Peyer's patch (tissue), 4 donors: Measurements from ENCODE around the gene CCDC107. TPM values are rescaled to one million over a fixed set of nuclear protein-coding genes. Genes with fewer than 3 reads are reported as not detected.
"Not testable (repeated sequence)": the region's sequence is repeated elsewhere in the genome, so short reads cannot be mapped to it uniquely, and the experiment has no call there.

ENCODE experiments used
- DNase-seq, 3 donors: peaks; one replicate each; pipeline ENCODE4 v3.0.0-alpha.2; 2017 to 2019
- H3K27ac ChIP-seq, 4 donors: fragments of 200-600 bp; sonication (generic); one replicate each; pipeline ENCODE4 v1.5.1; 2016 to 2019
- H3K27me3 ChIP-seq, 2 donors: fragments of 200-600 bp; sonication (generic); one replicate each; pipeline ENCODE4 v1.5.1; 2019
- H3K36me3 ChIP-seq, 3 donors: fragments of 200-600 bp; sonication (generic); one replicate each; pipeline ENCODE4 v1.5.1; 2016 to 2019
- H3K4me1 ChIP-seq, 4 donors: fragments of 200-600 bp; sonication (generic); one replicate each; pipeline ENCODE4 v1.5.1; 2016 to 2019
- H3K4me3 ChIP-seq, 4 donors: fragments of 200-600 bp; sonication (generic); 1 replicate in 3 of 4; 2 replicates in 1 of 4; pipeline ENCODE4 v1.5.1; 2016 to 2019; ENCODE audit warnings: mild to moderate bottlenecking in 1 of 4
- H3K9me3 ChIP-seq, 4 donors: fragments of 200-600 bp; sonication (generic); one replicate each; pipeline ENCODE4 v1.5.1; 2016 to 2019; ENCODE audit warnings: mild to moderate bottlenecking in 1 of 4
- POLR2A ChIP-seq, 2 donors: fragments of 450-650 bp; IDR thresholded peaks; one replicate each; pipeline ENCODE4 v1.5.1; 2017; ENCODE audit warnings: antibody characterized with exemption in 2 of 2, mild to moderate bottlenecking in 2 of 2, moderate library complexity in 2 of 2
- total RNA-seq, 4 donors: library from RNA; depleted of rRNA; stranded (reverse); fragments of >200 nt; gene quantifications; one replicate each; pipeline ENCODE4 v1.1.0, GENCODE V29; 2016
- TF ChIP-seq, protein P1 (sequence below), 6 experiments: fragments of 450-650 bp in 4 of 6; fragments of 200-600 bp in 2 of 6; sonication (generic) in 1 of 6; IDR thresholded peaks; one replicate each; pipeline ENCODE4 v1.5.1; 2017 to 2019; ENCODE audit warnings: antibody characterized with exemption in 6 of 6, mild to moderate bottlenecking in 3 of 6, moderate library complexity in 1 of 6

CCDC107 gene
- total RNA-seq, 4 donors from 2014 or later = 14.0 to 21.9 (median 20.2) TPM

DNA sequence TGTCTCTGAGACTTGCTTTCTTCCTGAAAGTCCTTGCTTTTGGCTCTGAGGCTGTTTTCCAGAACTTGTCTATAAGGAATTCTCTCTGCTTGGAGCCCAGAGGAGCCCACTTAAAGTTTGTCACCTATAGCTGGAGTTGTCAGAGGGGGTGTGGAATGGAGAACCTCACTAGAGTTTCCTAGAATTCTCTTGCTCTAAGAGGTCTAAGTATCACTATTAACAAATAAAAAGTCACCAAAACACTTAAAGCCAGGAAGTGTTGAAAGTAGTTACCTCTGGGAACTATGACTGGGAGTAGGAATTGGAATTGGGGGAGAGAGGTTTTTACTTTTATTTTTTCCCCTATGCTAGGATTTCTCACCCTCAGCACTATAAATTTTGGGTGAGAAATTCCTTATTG is 22.4 kb upstream of the CCDC107 start:
- H3K36me3 ChIP-seq = no peaks in the 10 kb centered on the region
- no peaks in the 10 kb centered on the region for H3K9me3 ChIP-seq
- DNase-seq = no peak
- H3K27me3 ChIP-seq = no peaks in the 10 kb centered on the region
- peak overlapping the region; percentile 14 to 75 (median 40) for H3K27ac ChIP-seq
- no peak overlapping the region for H3K4me3 ChIP-seq
- H3K4me1 ChIP-seq = peaks cover 0 to 21% (median 2%) of the 10 kb centered on the region in 4 donors
- TF ChIP-seq, protein P1, sequence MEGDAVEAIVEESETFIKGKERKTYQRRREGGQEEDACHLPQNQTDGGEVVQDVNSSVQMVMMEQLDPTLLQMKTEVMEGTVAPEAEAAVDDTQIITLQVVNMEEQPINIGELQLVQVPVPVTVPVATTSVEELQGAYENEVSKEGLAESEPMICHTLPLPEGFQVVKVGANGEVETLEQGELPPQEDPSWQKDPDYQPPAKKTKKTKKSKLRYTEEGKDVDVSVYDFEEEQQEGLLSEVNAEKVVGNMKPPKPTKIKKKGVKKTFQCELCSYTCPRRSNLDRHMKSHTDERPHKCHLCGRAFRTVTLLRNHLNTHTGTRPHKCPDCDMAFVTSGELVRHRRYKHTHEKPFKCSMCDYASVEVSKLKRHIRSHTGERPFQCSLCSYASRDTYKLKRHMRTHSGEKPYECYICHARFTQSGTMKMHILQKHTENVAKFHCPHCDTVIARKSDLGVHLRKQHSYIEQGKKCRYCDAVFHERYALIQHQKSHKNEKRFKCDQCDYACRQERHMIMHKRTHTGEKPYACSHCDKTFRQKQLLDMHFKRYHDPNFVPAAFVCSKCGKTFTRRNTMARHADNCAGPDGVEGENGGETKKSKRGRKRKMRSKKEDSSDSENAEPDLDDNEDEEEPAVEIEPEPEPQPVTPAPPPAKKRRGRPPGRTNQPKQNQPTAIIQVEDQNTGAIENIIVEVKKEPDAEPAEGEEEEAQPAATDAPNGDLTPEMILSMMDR (IDR thresholded peaks at IDR 0.05) = no peak
- no peak for TF ChIP-seq POLR2A (IDR thresholded peaks at IDR 0.05)

DNA sequence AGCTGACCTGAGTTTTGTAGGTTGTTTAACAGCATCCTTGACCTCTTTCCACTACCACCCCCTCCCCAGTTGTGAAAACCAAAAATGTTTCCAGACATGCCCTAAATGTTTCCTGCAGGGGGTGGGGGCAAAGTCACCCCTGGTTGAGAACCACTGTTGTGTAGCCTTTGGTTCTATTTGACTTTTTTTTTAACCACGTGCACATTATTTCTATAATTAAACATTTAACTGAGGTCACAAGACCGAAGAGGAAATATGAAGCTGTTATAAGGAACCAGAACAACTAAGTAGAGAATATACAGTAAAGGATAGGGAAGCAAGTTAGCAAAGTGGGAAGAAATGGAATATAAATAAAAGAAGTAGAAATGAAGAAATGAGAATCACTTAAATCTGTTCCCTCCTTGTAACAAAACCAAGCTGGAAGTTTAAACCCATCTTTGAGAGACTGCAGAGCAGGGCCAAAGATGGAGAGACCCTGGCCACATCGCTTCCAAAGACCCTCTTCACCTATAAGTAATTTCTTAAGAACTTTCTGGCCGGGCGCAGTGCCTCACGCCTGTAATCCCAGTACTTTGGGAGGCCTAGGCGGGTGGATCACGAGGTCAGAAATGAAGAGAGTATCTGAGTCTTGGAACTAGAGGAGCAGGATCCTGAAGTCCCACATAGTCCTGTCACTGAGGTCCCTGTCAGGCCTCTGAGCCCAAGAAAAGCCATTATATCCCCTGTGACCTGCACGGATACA is 21.8 kb upstream of the CCDC107 start:
- TF ChIP-seq, protein P1 (IDR thresholded peaks at IDR 0.05) = no peak
- TF ChIP-seq POLR2A (IDR thresholded peaks at IDR 0.05) = no peak
- Histone ChIP-seq H3K4me3 (no peak overlapping the region), H3K36me3 (no peaks in the 10 kb centered on the region), H3K27ac (peak overlapping the region; percentile 14 to 75 (median 40)), H3K4me1 (peaks cover 0 to 21% (median 2%) of the 10 kb centered on the region in 4 donors), H3K9me3 (no peaks in the 10 kb centered on the region), H3K27me3 (no peaks in the 10 kb centered on the region)
- peak in 2 of 3 donors; percentile 70 for DNase-seq

DNA sequence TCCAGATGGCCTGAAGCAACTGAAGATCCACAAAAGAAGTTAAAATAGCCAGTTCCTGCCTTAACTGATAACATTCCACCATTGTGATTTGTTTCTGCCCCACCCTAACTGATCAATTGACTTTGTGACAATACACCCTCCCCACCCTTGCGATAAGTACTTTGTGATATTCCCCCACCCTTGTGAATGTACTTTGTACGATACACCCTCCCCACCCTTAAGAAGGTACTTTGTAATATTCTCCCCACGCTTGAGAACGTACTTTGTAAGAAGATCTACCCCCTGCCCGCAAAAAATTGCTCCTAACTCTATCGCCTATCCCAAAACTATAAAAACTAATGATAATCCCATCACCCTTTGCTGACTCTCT is 21.2 kb upstream of the CCDC107 start:
- H3K27ac ChIP-seq = peak overlapping the region in 1 of 4 donors; percentile 75
- not testable (repeated sequence) for DNase-seq, H3K4me3 ChIP-seq

DNA sequence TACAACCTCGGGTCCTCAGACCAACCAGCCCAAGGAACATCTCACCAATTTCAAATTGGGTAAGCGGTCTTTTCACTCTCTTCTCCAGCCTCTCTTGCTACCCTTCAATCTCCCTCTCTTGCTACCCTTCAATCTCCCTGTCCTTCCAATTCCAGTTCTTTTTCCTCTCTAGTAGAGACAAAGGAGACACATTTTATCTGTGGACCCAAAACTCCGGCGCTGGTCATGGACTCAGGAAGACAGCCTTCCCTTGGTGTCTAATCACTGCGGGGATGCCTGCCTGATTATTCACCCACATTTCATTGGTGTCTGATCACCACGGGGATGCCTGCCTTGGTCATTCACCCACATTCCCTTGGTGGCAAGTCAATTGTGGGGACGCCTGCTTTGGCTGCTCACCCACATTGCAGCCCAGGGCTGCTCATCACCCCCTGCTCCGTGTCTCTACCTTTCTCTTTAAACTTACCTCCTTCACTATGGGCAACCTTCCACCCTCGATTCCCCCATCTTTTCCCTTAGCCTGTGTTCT is 20.6 kb upstream of the CCDC107 start:
- peak in 1 of 3 donors; percentile 26 for DNase-seq
- peak overlapping the region in 1 of 4 donors; percentile 38 for H3K27ac ChIP-seq
- peaks cover 0 to 21% (median 2%) of the 10 kb centered on the region in 4 donors for H3K4me1 ChIP-seq
- not testable (repeated sequence) for H3K9me3 ChIP-seq, H3K27me3 ChIP-seq, H3K4me3 ChIP-seq, H3K36me3 ChIP-seq

More for the DNA sequence above, 21.2 kb upstream of the CCDC107 start:
- H3K9me3 ChIP-seq, H3K36me3 ChIP-seq, H3K27me3 ChIP-seq: not testable (repeated sequence)
- peaks cover 0 to 21% (median 2%) of the 10 kb centered on the region in 4 donors for H3K4me1 ChIP-seq

DNA sequence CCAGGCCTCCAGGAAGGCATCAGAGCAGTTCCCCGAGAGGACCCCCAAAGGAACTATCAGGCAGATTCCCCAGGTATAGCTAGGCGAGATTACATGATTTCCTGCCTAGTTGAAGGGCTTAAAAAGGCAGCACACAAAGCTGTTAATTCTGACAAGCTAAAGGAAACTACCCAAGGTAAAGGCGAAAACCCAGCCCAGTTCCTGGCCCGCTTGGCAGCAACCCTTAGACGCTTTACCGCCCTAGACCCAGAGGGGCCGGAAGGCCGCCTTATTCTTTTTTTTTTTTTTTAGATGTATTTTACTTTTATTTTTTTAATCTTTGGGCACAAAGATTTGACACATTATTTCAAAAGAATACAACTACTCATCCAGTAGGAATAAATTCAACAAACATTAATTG is 19.3 kb upstream of the CCDC107 start:
- H3K4me1 ChIP-seq = peaks cover 0 to 21% (median 2%) of the 10 kb centered on the region in 4 donors
- H3K27me3 ChIP-seq, H3K4me3 ChIP-seq, H3K9me3 ChIP-seq, H3K36me3 ChIP-seq, H3K27ac ChIP-seq: not testable (repeated sequence)
- peak in 1 of 3 donors; percentile 53 for DNase-seq

DNA sequence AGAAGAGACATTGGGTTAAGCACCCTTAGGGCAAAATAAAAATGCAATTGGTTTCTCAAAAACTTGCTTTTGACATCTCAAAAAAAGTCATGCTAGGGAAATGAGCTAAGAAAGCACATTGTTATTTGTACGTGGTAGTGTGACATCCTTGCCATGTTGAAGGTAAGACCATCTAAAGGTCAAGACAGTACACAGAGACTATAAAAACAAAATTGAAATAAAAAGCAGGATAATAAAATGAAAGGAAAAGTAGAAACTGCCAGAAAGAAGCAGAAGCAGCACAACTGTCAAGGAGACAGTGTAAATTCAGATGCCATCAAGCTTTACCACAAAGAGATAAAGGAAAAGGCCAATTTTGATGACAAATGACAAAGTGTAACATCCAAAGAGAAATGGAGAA is 18.9 kb upstream of the CCDC107 start:
- Histone ChIP-seq H3K27ac (peak overlapping the region in 1 of 4 donors; percentile 44), H3K4me1 (peaks cover 0 to 21% (median 2%) of the 10 kb centered on the region in 4 donors)
- H3K4me3 ChIP-seq, H3K27me3 ChIP-seq, H3K9me3 ChIP-seq, DNase-seq, H3K36me3 ChIP-seq: not testable (repeated sequence)

DNA sequence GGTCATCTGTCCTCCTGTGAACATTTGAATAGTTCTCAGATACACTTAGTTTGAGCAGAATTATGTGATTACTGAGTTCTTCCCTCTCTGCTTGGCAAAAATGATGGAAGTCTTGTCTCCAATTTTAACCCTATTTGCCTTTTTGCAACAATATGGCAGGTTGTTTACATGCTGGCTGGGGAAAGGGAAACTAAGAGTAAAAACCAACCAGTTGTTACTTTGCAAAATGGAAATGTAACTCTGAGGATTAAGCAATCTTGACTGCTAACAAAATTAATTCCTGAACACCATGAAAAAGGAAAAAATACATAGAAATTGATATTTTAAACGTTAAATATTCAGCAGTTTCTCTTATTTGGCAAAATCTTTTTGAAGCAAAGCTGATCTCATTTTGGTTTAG is 18.5 kb upstream of the CCDC107 start:
- H3K27me3 ChIP-seq = no peaks in the 10 kb centered on the region
- DNase-seq = no peak
- no peaks in the 10 kb centered on the region for H3K36me3 ChIP-seq
- peaks cover 0 to 21% (median 2%) of the 10 kb centered on the region in 4 donors for H3K4me1 ChIP-seq
- H3K9me3 ChIP-seq = no peaks in the 10 kb centered on the region
- TF ChIP-seq, protein P1 (IDR thresholded peaks at IDR 0.05) = no peak
- no peak for TF ChIP-seq POLR2A (IDR thresholded peaks at IDR 0.05)
- H3K4me3 ChIP-seq = no peak overlapping the region
- peak overlapping the region in 1 of 4 donors; percentile 44 for H3K27ac ChIP-seq

DNA sequence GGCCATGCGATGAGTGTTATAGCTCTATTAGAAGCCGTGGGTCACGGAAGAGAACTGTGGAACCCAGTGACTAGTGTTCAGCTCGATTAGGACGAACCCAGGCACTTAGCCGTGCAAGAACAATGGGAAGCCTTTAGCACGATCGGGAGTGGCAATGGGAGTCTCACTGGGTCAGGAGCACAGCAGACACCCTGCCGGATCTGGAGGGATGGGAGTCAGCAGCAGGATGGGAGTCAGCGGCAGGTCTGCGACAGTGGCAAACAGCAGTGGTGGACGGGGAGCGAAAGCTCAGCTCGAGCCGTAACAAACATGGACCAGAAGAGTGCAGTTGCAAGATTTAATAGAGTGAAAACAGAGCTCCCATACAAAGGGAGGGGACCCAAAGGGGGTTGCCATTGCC is 17.7 kb upstream of the CCDC107 start:
- peaks cover 0 to 18% (median 1%) of the 10 kb centered on the region in 4 donors for H3K4me1 ChIP-seq
- DNase-seq = peak in 1 of 3 donors; percentile 29
- not testable (repeated sequence) for H3K36me3 ChIP-seq, H3K9me3 ChIP-seq, H3K27me3 ChIP-seq, H3K27ac ChIP-seq, H3K4me3 ChIP-seq

DNA sequence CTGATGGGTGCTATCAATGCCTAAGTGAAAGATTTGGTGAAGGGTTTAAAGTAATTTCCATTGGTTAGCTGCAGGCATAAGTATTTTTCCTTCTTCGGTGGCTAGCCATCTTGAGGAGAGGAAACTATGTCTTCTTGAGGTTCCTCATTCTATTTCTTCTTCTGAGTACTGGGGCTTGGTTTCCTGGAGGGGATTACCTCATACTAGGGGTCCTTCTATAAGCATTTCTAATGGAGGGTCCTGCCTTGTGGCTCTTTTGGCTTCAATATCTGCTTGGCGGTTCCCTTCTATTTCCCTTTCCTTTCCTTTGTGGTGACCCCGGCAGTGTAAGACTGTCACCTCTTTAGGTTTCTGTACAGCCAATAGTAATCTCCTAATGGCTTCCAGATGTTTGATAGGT is 16.6 kb upstream of the CCDC107 start:
- H3K4me3 ChIP-seq, DNase-seq, H3K27me3 ChIP-seq, H3K9me3 ChIP-seq, H3K36me3 ChIP-seq: not testable (repeated sequence)
- Histone ChIP-seq H3K27ac (peak overlapping the region in 1 of 4 donors; percentile 52), H3K4me1 (peaks cover 0 to 15% (median 3%) of the 10 kb centered on the region in 4 donors)
